ENCODE measurements around the gene CACNA2D3.

The CACNA2D3 gene

DNA sequence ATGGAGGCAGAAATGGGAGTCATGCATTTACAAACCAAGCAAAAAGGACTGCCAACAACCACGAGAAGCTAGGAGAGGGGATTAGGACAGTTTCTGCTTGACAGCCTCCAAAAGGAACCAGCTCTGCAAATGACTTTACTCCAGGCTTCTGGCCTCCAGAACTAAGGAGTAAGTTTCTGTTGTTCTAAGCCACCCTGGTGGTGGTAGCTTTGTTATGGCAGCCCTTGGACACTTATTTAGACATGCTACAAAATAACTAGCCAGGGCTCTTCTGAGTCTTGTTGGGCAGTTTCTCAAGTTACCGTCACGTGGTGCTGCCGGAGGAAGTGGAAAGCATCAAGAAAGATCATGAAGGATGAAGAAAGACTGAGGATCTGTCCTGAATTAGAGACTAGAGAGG lies 419.0 kb downstream of the CACNA2D3 start:
- no peak for DNase-seq

DNA sequence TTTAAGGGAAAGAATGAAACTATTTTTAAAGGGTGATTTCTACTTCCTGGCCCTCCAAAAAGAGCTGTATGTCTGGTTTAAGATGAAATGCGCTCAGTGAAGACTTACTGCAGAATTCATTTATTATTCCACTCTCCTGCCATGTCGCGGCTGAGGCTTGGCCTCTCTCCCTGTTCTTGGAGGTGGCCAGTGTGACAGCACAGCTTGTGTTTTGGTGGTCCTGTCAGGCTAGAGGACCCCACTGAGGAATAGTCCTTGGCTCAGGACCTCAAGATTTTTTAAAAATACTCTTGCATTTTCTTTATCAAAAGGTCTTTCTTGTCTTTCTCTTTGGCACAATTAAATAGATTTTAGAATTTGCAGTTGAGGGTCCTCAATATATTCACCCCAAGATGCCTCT lies 421.1 kb downstream of the CACNA2D3 start:
- no peak for DNase-seq

DNA sequence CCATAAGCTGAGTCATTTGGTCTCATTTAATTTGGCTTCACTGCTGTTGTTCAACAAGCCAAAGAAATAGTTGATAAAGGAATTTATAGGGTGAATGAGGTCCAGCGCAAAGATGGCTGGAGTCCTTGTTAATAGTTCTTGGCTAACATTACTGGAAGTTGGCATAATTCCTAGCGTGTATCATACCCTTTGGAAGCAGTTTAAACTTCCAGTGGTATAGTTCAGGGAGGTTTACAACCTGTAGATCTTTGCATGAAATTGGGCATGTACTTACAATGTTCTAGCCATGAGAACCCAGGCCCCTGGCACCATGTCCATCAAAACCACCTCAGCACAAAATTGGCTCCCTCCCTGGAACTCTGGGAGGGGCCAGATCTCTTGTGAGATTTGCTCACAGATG lies 424.7 kb downstream of the CACNA2D3 start:
- DNase-seq: no peak

DNA sequence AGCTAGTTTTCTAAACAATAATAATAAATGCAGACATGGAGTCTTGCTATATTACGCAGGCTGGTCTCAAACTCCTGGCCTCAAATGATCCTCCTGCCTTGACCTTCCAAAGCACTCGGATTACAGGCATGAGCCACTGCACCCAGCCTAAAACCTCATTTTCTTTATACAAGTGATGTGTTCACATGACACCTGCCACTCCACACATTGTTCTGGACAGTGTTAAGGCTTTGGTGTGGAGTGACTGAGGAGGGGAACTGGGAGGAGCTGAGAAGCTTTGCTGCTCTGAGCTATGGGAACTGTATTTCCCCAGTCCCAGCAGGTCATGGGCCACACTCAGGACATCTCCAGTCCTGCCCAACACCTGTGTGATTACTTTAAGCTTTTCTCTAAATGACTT lies 425.5 kb downstream of the CACNA2D3 start:
- no peak for DNase-seq

DNA sequence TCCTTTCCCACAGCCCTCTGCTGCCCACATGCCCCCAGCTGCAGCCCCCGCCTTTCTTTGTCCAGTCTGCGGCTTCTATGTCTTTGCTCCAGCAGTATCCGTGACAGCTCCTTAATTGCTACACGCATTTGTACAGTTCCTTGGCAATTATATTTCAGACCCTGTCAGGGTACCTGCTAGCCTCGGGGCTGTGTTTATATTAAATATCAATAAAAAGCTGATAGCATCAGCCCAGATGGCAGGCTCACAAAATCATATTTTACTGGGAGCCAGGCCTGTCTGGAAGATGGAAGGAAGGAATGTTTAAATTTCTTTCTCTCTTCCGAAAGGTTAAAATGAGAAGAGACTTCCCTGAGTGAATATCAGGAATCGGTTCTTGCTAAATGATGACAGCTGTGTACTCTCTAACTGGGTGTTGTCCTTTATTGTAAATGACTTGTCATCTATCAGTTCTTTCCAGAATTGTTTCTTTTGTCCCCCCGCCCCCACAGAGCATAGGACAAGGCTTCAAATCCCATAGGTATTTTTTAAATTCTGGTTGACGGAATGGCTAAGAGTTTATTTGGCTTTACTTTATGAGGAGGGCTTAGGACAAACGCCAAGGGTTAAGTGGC lies 427.4 kb downstream of the CACNA2D3 start:
- no peak for DNase-seq

DNA sequence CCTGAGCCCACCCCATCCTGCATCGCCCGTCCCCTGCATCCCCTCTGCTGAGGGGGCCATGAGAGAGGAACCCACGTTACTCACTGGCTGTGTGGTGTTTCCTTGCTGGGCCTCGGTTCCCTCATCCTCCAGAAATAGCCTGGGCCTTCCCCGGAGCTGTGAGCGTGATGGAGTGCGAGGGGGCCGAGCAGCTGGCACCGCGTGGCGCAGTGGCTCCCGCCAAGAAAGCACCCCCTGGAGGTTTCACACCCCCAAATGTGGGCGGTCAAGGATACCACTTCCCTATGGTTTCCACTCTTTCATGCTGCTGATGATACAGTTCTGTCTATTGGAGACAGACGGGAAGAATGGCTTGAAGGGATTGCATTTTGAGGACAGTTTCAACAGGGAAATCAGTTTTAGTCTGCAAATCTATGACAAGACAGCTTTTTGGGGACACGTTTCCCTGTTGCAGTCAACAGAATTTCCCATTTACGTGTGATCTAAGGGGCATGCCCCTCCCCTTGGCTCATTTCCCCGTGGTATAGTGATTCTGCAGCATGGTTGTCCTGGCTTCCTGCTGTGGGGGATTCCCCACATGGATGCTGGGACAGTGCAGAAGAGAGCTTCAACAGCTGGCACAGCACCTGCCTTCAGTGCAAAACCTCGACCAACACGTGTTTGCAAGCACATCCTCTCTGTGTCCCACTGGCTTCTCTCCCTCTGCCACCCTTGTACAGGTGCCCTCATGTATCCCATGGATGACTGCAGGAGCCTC lies 428.0 kb downstream of the CACNA2D3 start:
- no peak for DNase-seq

DNA sequence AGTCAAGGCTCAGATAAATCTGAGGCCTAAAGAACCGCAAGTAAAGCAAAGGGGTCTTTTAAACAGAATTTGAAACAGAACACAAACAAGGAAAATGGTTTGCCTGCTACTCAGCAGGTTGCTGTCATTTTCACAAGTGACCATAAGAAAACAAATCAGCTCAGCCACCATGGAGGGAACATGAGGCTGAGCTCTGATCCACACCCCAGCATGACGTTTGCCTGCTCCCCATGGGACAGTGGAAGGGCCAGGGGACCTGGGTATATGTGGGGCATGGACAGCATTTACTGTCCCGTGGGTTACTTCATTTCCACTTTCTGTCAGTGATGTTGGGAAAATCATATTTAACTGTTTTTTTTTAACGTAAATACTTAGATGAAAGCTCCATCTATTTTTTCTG lies 434.3 kb downstream of the CACNA2D3 start:
- DNase-seq: no peak

DNA sequence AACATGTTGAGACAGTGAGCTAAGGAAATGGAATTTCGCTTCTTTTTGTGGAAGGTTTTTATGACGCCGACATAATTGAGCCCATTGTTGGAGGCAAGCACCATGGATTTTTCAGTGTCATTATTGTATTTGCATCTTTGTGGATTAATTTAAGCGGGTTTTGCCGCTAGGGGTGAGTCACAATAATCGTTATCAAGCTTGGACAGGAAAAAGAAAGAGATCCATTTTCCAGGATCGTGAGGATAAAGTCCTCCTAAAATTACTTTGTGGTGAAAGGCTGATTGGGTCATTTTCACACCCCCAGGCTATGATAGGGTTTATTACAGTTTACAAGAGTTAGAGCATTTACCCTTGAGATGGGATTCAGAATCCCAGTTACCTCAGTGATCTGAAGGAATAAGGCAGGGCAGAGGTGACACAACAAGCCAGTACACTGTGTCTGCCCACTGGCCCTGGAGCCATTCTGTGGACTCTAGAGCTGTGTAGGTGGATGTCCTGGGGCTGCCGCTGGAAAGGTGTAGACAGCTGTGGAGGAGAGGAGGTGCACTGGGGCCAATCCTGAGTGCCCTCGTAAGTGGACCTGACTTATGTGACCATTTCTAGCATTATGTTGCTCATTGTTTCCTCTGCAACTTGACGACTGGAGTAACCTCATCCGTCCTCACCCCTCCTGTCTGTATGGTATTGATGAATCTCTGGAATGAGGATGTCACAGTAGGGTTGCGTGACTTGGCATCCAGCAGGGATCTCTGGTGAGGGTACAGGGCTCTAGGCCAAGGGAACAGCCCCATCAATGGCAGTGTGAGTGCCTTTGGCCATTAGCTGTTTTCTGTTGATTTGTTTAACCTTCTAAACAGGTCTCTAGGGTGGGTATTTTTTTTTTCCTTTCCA lies 435.4 kb downstream of the CACNA2D3 start:
- DNase-seq: no peak

DNA sequence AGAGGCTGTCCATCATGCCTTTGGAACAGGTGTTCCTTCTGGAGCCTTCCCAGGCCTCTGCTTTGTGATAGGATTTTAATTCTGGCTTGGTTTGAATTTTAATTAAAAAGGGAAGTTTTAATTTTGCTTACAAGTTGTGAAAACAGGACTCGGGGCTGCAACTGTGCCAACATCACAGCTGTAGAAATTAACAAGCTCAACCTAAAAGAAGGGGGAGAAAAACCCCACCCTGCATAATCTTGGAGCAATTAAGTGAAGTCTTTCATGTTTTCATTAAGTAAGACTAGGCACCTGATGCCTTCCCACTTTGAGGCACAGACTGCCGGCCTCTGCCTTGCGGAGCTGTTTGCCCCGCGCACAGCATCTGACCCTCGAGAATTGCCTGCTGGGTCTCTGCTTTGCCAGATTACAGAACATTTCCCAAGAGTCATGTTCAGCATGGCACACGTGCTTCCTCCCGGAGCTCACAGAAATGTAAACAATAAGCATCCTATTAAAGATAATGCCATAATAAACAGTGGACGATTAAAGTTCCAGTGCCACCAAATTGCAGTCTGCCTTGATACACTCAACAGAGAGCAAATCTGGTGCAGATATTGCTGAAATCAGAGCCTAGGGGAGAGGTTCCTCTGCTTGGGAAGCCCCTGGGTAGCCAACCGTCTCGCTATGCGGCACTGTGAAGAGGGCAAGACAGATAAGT lies 441.3 kb downstream of the CACNA2D3 start:
- no peak for DNase-seq

DNA sequence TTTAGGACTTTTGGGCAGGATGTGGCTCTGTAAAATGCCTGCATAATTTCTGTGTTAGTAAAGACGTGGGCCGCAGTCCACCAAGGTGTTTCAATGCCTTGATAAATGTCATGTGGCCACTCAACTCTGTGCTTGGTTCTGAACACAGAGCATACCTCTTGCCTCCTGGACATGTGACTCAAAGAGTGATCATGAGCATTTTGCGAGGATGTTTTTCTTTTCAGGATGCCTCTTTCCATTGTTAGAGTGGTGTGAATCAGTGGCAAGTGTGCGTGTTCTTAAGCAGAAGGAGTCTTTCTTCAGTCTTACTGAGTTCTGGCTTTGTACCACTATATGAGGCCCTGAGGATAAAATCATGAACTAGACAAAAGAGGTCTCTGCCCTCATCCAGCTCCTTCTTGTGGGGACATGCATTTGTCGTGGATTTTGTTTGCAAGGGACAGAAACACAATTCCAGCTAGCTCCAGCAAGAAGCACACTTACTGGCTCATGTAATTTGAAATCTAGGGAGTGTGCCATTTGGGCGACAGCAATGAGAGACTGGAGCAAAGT lies 442.1 kb downstream of the CACNA2D3 start:
- DNase-seq: no peak

DNA sequence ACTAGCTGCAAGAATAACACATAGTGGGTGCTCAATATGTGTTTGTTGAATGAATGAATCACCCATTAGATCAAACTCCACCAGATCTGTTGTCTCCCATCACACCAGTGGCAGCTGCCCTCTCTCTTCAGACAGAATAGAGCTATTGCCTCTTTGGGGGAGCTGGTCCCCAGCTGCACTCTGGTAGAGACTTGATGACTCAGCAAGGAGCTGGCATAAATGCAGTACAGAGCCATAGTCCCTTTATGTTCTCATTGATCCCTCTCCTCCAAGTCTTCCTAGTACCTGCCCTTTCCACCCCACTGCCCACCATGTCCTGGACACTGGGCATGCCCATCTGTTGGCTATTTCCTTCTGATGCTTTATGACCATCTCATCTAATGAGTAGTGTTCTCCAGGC lies 443.6 kb downstream of the CACNA2D3 start:
- no peak for DNase-seq

DNA sequence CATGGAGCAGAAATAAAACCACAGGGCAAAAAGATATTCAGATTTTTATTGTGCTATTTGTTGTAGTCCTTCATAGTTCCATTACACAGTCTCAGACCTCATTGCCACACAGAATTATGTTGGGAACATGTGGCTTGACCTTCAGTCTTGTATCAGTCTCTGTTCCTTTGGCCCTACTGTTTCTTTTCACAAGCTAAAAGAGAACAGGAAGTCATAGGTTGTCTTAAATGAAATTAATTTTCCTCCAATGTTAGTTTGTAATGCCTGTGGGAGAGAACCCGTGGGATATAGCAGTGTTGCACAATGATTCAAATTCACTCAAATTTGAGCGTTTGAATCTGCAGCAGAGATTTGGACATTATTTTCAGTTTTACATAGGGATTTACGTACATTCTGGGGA lies 445.6 kb downstream of the CACNA2D3 start:
- no peak for DNase-seq

DNA sequence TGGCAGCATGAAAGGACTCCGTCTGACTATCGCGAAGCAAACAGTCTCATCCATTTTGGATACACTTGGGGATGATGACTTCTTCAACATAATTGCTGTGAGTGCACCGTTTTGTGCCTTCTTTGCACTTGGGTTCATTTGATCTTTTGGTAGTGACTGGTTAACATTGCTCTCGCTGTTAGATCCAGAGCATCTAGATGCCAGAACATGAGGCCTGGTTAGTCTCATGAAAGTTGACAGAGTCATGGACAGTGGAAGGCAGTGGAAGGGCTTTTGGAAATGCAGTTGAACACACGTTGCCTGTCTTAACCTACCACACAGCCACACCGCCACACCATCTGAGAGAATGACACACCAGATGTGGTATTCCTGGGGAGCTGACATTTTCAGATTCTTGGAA lies 447.7 kb downstream of the CACNA2D3 start:
- DNase-seq: no peak

DNA sequence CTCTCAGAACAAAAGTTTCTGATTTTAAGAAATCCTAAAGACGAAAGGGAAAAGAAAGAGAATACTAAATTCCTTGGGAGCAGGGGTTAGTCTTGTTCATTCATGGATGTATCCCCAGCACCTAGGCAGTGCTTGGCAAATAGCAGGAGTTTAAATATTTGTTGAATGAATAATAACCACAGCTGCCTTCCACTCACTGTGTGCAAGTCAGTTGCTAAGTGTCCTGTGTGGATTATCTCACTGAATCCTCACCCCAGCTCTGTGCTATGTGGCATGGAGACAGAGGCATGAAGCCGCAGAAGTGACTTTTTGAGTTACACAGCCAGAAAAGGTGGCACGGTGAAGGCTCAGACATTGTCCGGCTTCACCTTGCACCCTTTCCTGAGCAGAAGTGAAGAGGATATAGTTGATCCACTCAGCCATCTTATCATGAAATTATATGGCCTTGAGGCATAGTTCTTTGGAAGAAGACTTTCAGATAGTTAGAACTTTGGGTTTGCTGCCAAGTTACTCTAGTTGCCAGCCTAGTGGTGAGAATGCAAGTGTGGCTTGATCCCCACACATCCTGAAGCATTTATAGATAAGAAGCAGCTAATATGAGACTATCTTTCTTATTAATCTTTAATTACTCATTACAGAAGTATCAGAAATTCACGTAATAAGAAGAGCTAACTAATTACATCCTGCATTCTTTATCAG lies 450.0 kb downstream of the CACNA2D3 start:
- no peak for DNase-seq

DNA sequence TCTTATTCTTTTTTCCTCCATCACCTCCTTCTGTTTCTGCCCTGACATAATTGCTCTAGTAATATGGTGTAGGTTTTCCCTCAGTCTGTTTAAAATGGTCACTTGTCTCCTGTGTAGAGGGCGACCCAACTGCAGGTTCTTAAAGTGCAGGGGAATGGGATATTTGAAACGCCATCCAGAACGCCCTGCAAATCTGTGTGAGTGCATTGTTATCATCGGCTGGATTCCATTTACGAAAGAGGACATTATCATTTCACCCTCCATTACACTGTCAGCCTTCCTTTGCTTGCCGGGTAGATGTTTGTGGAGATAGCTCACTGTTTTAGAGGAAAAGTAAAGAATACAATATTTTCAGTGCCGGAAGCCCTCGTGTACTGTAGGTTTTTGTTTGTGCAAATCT lies 451.5 kb downstream of the CACNA2D3 start:
- DNase-seq: no peak

DNA sequence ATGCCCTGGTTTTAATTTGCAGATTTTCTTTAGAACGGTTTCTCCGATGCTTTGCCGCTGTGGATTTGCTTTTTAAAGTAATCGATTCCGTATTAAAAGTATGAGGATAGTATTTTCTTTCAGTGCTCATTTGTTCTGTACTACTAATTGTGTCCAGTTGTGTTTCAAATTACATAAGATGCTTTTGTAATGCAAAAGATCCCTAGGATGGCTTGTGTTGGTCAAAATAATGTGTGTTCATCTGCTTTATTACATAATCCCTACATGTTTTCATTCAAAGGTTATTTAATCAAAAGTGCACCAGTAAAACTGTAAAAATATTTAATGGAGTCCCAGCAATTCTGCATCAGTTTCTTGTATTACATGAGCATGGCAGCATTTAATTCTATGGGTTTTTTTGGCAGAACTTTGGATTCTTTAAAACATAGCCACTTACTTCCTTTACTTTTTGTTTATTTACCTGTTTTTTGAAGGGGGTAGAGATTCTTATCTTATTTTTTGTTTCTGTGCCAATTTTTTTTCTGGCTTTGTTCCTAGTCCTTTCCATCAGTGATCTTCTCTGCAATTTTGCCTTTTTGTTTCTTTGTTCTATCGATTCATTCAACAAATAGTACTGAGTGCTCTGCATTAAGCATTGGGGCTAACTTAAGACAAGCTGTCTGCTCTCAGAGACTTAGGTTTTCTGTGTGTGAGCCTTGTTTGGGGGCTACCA lies 452.7 kb downstream of the CACNA2D3 start:
- DNase-seq: no peak

DNA sequence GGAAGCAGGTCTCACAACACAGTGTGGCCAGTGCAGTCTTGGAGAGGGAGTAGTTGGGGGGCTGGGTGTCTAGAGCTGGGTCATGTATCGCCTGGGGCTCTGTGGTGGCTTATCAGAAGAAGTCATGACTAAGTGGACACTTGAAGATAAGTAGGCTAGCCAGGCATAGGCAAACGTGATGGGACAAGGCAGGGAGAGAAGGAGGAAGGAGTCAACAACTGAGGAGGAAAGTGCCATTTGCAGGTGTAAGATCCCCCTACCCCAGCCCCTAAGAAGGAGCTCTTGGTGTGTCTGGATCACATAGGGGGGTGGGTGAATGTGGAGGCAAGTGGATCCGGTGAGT lies 453.2 kb downstream of the CACNA2D3 start:
- no peak for DNase-seq

DNA sequence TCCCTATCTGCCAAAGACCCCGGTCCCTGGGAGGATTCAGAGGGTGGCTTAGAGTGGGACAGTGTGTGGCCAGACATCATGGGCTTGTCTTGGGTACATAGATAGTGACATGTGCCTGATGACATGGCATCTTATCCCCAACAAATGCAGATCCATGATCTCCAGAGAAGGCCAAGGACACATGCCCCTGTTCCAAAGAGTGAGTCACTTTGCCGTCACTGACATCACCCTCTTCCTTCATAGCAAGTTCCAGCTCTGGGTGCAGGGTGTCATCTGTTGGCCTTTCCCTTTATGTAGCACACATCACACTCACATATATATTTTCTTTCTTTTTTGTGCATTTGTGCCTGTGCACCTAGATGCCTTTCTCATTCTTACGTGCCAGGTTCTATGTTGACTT lies 455.0 kb downstream of the CACNA2D3 start:
- no peak for DNase-seq

DNA sequence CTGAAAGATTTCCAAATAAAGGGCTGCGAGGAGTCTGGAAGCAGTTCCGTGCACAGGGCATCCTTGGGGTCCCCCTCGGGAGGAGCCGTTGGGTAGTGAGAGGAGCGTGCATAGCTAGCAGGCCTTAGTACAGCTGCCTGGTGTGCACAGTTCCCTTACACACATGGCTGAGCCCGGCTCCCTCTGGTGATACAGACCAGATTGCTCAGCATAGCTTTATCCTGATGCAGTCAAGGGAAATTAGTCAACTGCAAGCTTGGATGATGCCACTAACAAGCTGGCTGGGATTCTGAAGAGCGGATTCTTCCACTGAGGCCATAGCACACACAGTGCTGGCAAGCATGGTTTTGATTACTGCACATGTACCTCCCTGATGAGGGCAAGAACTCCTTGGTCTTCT lies 456.1 kb downstream of the CACNA2D3 start:
- DNase-seq: no peak

DNA sequence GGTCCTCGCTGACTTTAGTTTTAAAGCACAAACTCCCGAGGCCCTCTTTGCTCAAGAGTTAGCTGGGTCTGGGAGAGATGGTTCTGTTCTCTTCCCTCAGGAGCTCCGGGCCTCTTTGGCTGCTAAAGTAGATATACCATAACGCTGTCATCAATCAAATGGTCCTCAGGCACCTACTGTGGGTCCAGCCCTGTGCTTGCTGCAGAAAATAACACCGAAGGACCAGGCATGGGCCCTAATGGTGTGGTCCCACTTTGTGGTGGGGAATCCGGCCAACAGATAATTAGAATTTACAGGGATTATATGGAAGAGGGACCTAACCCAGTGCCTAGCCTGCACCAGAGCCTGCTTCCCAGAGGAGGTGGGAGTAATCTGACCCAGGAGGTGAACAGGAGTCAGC lies 458.1 kb downstream of the CACNA2D3 start:
- no peak for DNase-seq

DNA sequence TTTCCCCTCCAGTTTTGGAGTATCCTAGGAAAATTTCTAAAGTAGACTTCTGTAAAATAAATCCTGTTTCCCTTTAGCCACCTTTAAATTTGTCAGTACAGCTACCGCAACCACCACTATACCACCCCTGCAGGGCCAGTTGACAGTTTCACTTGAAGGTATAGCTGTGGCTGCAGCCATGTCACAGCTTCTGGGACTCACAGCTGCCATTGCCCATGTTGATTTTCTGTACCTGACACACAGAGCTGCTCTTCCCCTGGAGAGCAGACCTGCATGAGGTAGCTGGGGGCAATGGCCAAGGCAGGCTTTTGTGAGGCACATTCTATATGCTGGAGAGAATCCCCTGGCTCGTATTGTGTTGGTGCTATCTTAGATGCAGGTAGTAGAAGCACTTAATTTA lies 460.1 kb downstream of the CACNA2D3 start:
- no peak for DNase-seq

DNA sequence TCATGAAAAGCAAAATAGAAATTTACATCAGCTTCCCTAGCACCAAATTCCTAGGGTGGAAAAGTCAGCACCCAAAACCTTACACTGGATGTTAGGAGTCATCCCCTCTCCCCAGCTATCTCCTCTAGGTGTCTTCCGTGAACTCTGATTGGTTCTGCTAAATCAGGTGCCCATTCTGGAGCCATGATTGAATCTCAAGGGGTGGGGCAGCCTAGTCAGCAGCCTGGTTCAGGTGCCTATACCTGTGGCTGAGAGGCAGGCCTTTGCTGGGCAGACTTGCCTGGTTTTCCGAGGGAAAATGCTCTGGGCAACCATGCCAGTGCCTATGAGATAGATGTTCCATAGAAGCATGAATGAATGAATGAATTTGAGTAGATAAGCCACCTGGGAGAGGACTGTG lies 468.8 kb downstream of the CACNA2D3 start:
- DNase-seq: no peak

Measured in NCI-H2107 (cell line).